Astrocyte (in vitro differentiated cells and primary cell): ENCODE data around the gene GLB1L3. TPM values are rescaled to one million over a fixed set of nuclear protein-coding genes. Genes with fewer than 3 reads are reported as not detected.

Source experiments
- DNase-seq: peaks from one replicate; pipeline ENCODE4 v3.0.0-alpha.2; 2010; ENCODE audit warnings: low read depth
- FAIRE-seq: peaks from 2 replicates; lab custom pipeline; 2011; peaks lifted over from hg19 to GRCh38; lab: Jason Lieb, UNC
- H2AFZ ChIP-seq: 2 replicates; pipeline ENCODE4 v1.6.0; 2012; ENCODE audit warnings: low read depth, low read length, inconsistent platforms
- H3K27ac ChIP-seq: 2 replicates; pipeline ENCODE4 v1.5.1; 2011; ENCODE audit warnings: low read depth, low read length, inconsistent platforms
- H3K27me3 ChIP-seq: 2 replicates; pipeline ENCODE4 v1.6.0; 2011; ENCODE audit warnings: low read length, inconsistent platforms; ENCODE audit not compliant: insufficient read depth
- H3K36me3 ChIP-seq: 2 replicates; pipeline ENCODE4 v1.5.1; 2011; ENCODE audit warnings: low read length, inconsistent platforms; ENCODE audit not compliant: insufficient read depth
- H3K4me1 ChIP-seq: 2 replicates; pipeline ENCODE4 v1.5.1; 2011; ENCODE audit warnings: low read length, inconsistent platforms; ENCODE audit not compliant: insufficient read depth
- H3K4me2 ChIP-seq: 2 replicates; pipeline ENCODE4 v1.6.0; 2012; ENCODE audit warnings: low read length, inconsistent platforms
- H3K4me3 ChIP-seq: 2 replicates; pipeline ENCODE4 v1.5.1; 2011; ENCODE audit warnings: low read depth, mild to moderate bottlenecking, low read length, inconsistent platforms; ENCODE audit not compliant: insufficient read depth
- H3K79me2 ChIP-seq: 2 replicates; pipeline ENCODE4 v1.6.0; 2012; ENCODE audit warnings: mild to moderate bottlenecking, low read length, inconsistent platforms; ENCODE audit not compliant: insufficient read depth
- H3K9ac ChIP-seq: 2 replicates; pipeline ENCODE4 v1.6.0; 2012; ENCODE audit warnings: mild to moderate bottlenecking, low read length, inconsistent platforms
- H3K9me3 ChIP-seq: 2 replicates; pipeline ENCODE4 v1.5.1; 2012; ENCODE audit warnings: low read depth, mild to moderate bottlenecking, low read length, inconsistent platforms; ENCODE audit not compliant: insufficient read depth
- H4K20me1 ChIP-seq: 2 replicates; pipeline ENCODE4 v1.6.0; 2012; ENCODE audit warnings: low read length, inconsistent platforms; ENCODE audit not compliant: insufficient read depth
- H3K27ac Mint-ChIP-seq: one replicate; pipeline ENCODE4 v1.8.0; 2021; ENCODE audit warnings: mild to moderate bottlenecking, mixed read lengths; ENCODE audit not compliant: unreplicated experiment
- H3K27me3 Mint-ChIP-seq: one replicate; pipeline ENCODE4 v1.8.0; 2021; ENCODE audit warnings: low read depth, mixed read lengths; ENCODE audit not compliant: unreplicated experiment
- H3K36me3 Mint-ChIP-seq: one replicate; pipeline ENCODE4 v1.8.0; 2021; ENCODE audit warnings: low read depth, mixed read lengths; ENCODE audit not compliant: unreplicated experiment
- H3K4me1 Mint-ChIP-seq: one replicate; pipeline ENCODE4 v1.8.0; 2021; ENCODE audit warnings: low read depth, mixed read lengths; ENCODE audit not compliant: unreplicated experiment
- H3K4me3 Mint-ChIP-seq: one replicate; pipeline ENCODE4 v1.8.0; 2021; ENCODE audit warnings: mild to moderate bottlenecking, moderate library complexity, mixed read lengths; ENCODE audit not compliant: unreplicated experiment
- H3K9me3 Mint-ChIP-seq: one replicate; pipeline ENCODE4 v1.8.0; 2021; ENCODE audit warnings: mild to moderate bottlenecking, mixed read lengths; ENCODE audit not compliant: unreplicated experiment
- EZH2 ChIP-seq: IDR thresholded peaks from 2 replicates; pipeline ENCODE4 v1.6.1; 2012; ENCODE audit warnings: mild to moderate bottlenecking, low read length, inconsistent platforms; ENCODE audit not compliant: insufficient read depth
- total RNA-seq: library from RNA; stranded (reverse); gene quantifications from 2 replicates; pipeline ENCODE4 v1.2.1, GENCODE V29; 2021
- TF ChIP-seq, protein P1 (sequence below): IDR thresholded peaks from 2 replicates; pipeline ENCODE4 v1.5.1; 2011; ENCODE audit warnings: low read depth, mild to moderate bottlenecking, inconsistent platforms, low read length, moderate library complexity; ENCODE audit not compliant: insufficient read depth

Gene GLB1L3
- total RNA-seq, 1 donor from 2014 or later = 0.20 TPM

DNA sequence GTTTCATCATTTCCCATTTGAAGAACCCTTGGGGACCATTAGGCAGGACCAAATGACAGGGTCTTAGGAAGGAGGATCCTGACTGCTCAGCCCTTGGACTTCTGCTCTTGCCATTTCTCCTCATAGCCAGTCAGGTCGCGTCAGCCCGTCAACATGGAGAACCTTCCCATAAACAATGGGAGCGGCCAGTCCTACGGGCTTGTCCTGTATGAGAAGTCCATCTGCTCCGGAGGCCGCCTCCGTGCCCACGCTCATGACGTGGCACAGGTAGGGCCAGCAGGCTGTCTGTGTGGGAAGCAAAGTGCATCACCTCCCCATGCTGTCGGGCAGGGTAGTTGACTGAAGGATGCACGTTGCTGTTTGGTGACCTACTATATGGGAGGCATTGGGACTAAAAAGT lies 36.0 kb downstream of the GLB1L3 start:
- no peak overlapping the region for H2AFZ ChIP-seq
- H3K9ac ChIP-seq = no peak overlapping the region
- H3K27me3 ChIP-seq = no peaks in the 10 kb centered on the region
- H3K36me3 ChIP-seq = no peaks in the 10 kb centered on the region
- DNase-seq = no peak
- H3K27ac ChIP-seq = no peak overlapping the region
- H3K4me2 ChIP-seq = no peak overlapping the region
- no peaks in the 10 kb centered on the region for H3K4me1 ChIP-seq
- H3K4me1 Mint-ChIP-seq = no peaks in the 10 kb centered on the region
- H3K4me3 ChIP-seq = no peak overlapping the region
- no peaks in the 10 kb centered on the region for H4K20me1 ChIP-seq
- H3K9me3 ChIP-seq = no peaks in the 10 kb centered on the region
- FAIRE-seq = no peak
- no peak overlapping the region for H3K4me3 Mint-ChIP-seq
- no peak overlapping the region for H3K27ac Mint-ChIP-seq
- TF ChIP-seq EZH2 = no peak
- TF ChIP-seq, protein P1, sequence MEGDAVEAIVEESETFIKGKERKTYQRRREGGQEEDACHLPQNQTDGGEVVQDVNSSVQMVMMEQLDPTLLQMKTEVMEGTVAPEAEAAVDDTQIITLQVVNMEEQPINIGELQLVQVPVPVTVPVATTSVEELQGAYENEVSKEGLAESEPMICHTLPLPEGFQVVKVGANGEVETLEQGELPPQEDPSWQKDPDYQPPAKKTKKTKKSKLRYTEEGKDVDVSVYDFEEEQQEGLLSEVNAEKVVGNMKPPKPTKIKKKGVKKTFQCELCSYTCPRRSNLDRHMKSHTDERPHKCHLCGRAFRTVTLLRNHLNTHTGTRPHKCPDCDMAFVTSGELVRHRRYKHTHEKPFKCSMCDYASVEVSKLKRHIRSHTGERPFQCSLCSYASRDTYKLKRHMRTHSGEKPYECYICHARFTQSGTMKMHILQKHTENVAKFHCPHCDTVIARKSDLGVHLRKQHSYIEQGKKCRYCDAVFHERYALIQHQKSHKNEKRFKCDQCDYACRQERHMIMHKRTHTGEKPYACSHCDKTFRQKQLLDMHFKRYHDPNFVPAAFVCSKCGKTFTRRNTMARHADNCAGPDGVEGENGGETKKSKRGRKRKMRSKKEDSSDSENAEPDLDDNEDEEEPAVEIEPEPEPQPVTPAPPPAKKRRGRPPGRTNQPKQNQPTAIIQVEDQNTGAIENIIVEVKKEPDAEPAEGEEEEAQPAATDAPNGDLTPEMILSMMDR = no peak
- no peaks in the 10 kb centered on the region for H3K79me2 ChIP-seq
- H3K36me3 Mint-ChIP-seq = no peaks in the 10 kb centered on the region
- peaks cover 5% of the 10 kb centered on the region for H3K9me3 Mint-ChIP-seq
- H3K27me3 Mint-ChIP-seq = peaks cover 15% of the 10 kb centered on the region

DNA sequence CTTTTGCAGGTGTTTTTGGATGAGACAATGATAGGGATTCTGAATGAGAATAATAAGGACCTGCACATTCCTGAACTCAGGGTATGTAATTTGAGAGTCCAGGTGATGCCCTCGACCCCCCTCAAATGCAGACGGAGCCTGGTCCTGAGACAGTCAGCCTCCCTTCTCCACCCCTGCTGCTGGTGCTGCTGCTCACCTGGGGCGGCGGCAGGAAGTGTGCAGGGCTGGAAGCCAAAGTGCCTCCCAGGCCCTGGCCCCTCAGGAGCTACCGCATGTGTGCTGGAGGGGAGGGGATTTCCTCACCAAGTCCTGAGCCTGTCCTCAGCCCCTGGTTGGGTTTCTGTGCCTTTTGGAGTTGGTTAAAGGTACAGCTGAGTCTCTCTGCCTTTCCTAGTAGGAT lies 36.6 kb downstream of the GLB1L3 start:
- H3K4me2 ChIP-seq = no peak overlapping the region
- H3K27me3 ChIP-seq = no peaks in the 10 kb centered on the region
- H3K9ac ChIP-seq = no peak overlapping the region
- Mint-ChIP-seq H3K27me3 (peaks cover 15% of the 10 kb centered on the region), H3K4me1 (no peaks in the 10 kb centered on the region), H3K4me3 (no peak overlapping the region), H3K27ac (no peak overlapping the region), H3K9me3 (peaks cover 6% of the 10 kb centered on the region), H3K36me3 (no peaks in the 10 kb centered on the region)
- no peak overlapping the region for H2AFZ ChIP-seq
- TF ChIP-seq, protein P1 = no peak
- no peaks in the 10 kb centered on the region for H3K9me3 ChIP-seq
- H4K20me1 ChIP-seq = no peaks in the 10 kb centered on the region
- no peaks in the 10 kb centered on the region for H3K4me1 ChIP-seq
- FAIRE-seq (no peak), DNase-seq (no peak)
- H3K79me2 ChIP-seq = no peaks in the 10 kb centered on the region
- no peaks in the 10 kb centered on the region for H3K36me3 ChIP-seq
- H3K27ac ChIP-seq = no peak overlapping the region
- H3K4me3 ChIP-seq = no peak overlapping the region

DNA sequence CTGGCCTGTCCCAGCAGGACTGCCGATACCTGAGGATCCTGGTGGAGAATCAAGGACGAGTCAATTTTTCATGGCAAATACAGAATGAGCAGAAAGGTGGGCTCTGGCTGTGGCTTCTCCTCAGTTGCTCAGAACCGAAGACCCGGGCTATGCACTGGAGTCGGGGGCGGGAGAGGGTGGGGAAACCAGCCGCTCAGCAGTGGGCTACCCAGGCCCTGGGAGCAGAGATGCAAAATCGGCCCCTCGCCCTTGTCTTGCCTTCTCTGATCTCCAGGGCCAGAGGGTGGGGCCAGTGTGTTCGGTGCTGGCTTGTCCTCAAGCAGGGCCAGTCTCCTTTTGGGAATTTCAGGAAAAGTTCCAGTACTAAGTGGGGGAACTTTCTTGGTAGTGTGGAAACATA lies 37.2 kb downstream of the GLB1L3 start:
- Mint-ChIP-seq H3K4me1 (no peaks in the 10 kb centered on the region), H3K27ac (no peak overlapping the region), H3K4me3 (no peak overlapping the region), H3K27me3 (peaks cover 15% of the 10 kb centered on the region), H3K36me3 (no peaks in the 10 kb centered on the region), H3K9me3 (peaks cover 9% of the 10 kb centered on the region)
- H3K79me2 ChIP-seq = no peaks in the 10 kb centered on the region
- H3K9me3 ChIP-seq = no peaks in the 10 kb centered on the region
- H3K27me3 ChIP-seq = no peaks in the 10 kb centered on the region
- FAIRE-seq = no peak
- no peak overlapping the region for H3K27ac ChIP-seq
- H3K4me2 ChIP-seq = no peak overlapping the region
- TF ChIP-seq EZH2 = no peak
- TF ChIP-seq, protein P1 = no peak
- DNase-seq = no peak
- no peaks in the 10 kb centered on the region for H3K4me1 ChIP-seq
- H4K20me1 ChIP-seq = no peaks in the 10 kb centered on the region
- H3K9ac ChIP-seq = no peak overlapping the region
- no peaks in the 10 kb centered on the region for H3K36me3 ChIP-seq
- no peak overlapping the region for H3K4me3 ChIP-seq
- no peak overlapping the region for H2AFZ ChIP-seq
